GM18870 (cell line): ENCODE results near the gene LIMK2.

Experiments
- ATAC-seq: cut with Tn5 transposase; IDR thresholded peaks from one replicate; pipeline ENCODE4 v1.9.1; 2021; ENCODE audit warnings: moderate library complexity; ENCODE audit not compliant: unreplicated experiment

LIMK2 gene

GRCh38 chr22:31271026-31271425, 58.9 kb downstream of the LIMK2 start:
- ATAC-seq, result no peak

- no peak for ATAC-seq
Observed at GRCh38 chr22:31271485-31271884, 59.4 kb downstream of the LIMK2 start.

- no peak for ATAC-seq
Observed at GRCh38 chr22:31272522-31273446, 60.7 kb downstream of the LIMK2 start.

- ATAC-seq, result no peak
Observed at GRCh38 chr22:31274017-31274416, 61.9 kb downstream of the LIMK2 start.

- no peak for ATAC-seq
Observed at GRCh38 chr22:31275018-31275417, 62.9 kb downstream of the LIMK2 start.

- no peak for ATAC-seq
Observed at GRCh38 chr22:31275576-31275975, 63.5 kb downstream of the LIMK2 start.

GRCh38 chr22:31276426-31277167, 64.5 kb downstream of the LIMK2 start:
- ATAC-seq, result no peak

GRCh38 chr22:31277741-31278140, 65.6 kb downstream of the LIMK2 start:
- no peak for ATAC-seq

GRCh38 chr22:31278151-31278621, 66.1 kb downstream of the LIMK2 start:
- ATAC-seq, result no peak

GRCh38 chr22:31278626-31279326, 66.7 kb downstream of the LIMK2 start:
- no peak for ATAC-seq

GRCh38 chr22:31279327-31279669, 67.2 kb downstream of the LIMK2 start:
- ATAC-seq, result no peak

GRCh38 chr22:31279821-31280505, 67.9 kb downstream of the LIMK2 start:
- no peak for ATAC-seq

- no peak for ATAC-seq
Observed at GRCh38 chr22:31281733-31282132, 69.6 kb downstream of the LIMK2 start.

GRCh38 chr22:31282748-31283468, 70.8 kb downstream of the LIMK2 start:
- ATAC-seq, result no peak

GRCh38 chr22:31284281-31285155, 72.4 kb downstream of the LIMK2 start:
- ATAC-seq, result no peak

- no peak for ATAC-seq
Observed at GRCh38 chr22:31286360-31287255, 74.5 kb downstream of the LIMK2 start.

GRCh38 chr22:31287818-31288495, 75.9 kb downstream of the LIMK2 start:
- no peak for ATAC-seq
